Measurements from ENCODE around the gene CCDC188. TPM values are rescaled to one million over a fixed set of nuclear protein-coding genes. Genes with fewer than 3 reads are reported as not detected.

Gene CCDC188
- total RNA-seq, 2 experiments from 2014 or later = not detected

GRCh38 chr22:20167643-20168322 is 16.9 kb upstream of the CCDC188 start:
- no TSS peak for BruUV-seq (replicated peaks)
- H2AFZ ChIP-seq (ENCODE audit: low read length) = no peak overlapping the region
- H4K20me1 ChIP-seq (ENCODE audit: insufficient read depth, low read length) = no peaks in the 10 kb centered on the region
- H3K4me3 ChIP-seq (ENCODE audit: low read depth, low read length, poor library complexity, severe bottlenecking) = no peak overlapping the region
- H3K79me2 ChIP-seq (ENCODE audit: insufficient read depth, low read depth, low read length) = no peaks in the 10 kb centered on the region
- no peaks in the 10 kb centered on the region for H3K36me3 ChIP-seq (ENCODE audit: insufficient read depth, low read length)
- no peaks in the 10 kb centered on the region for H3K9me2 ChIP-seq (ENCODE audit: insufficient read depth, low read length)
- no peak overlapping the region for H3K27ac ChIP-seq (ENCODE audit: low read depth, low read length, poor library complexity, severe bottlenecking)
- no peak for DNase-seq (ENCODE audit: low spot score)
- CTCF ChIA-PET (ENCODE audit: unreplicated experiment) = no interaction called here
- H3K9me3 ChIP-seq (ENCODE audit: low read length) = no peaks in the 10 kb centered on the region
- intact Hi-C loops (cut with micrococcal nuclease; ENCODE audit: unreplicated experiment) = no loop called here
- TF ChIP-seq EZH2phosphoT487 (IDR thresholded peaks at IDR 0.05; ENCODE audit: borderline replicate concordance, low read depth, low read length) = no peak
- TF ChIP-seq CTCF (conservative IDR thresholded peaks at IDR 0.05; ENCODE audit: low read length) = no peak
- H3K4me2 ChIP-seq (ENCODE audit: low read length) = no peak overlapping the region
- H3K4me1 ChIP-seq (ENCODE audit: insufficient read depth, low read length, poor library complexity, severe bottlenecking) = no peaks in the 10 kb centered on the region
- POLR2A ChIA-PET = no interaction called here

GRCh38 chr22:20166703-20167102 is 15.8 kb upstream of the CCDC188 start:
- Histone ChIP-seq H3K36me3 (ENCODE audit: insufficient read depth, low read length) (no peaks in the 10 kb centered on the region), H3K79me2 (ENCODE audit: insufficient read depth, low read depth, low read length) (no peaks in the 10 kb centered on the region), H3K4me3 (ENCODE audit: low read depth, low read length, poor library complexity, severe bottlenecking) (no peak overlapping the region), H3K9me2 (ENCODE audit: insufficient read depth, low read length) (no peaks in the 10 kb centered on the region), H2AFZ (ENCODE audit: low read length) (no peak overlapping the region), H3K27ac (ENCODE audit: low read depth, low read length, poor library complexity, severe bottlenecking) (no peak overlapping the region), H3K4me2 (ENCODE audit: low read length) (no peak overlapping the region), H3K9me3 (ENCODE audit: low read length) (no peaks in the 10 kb centered on the region), H3K4me1 (ENCODE audit: insufficient read depth, low read length, poor library complexity, severe bottlenecking) (no peaks in the 10 kb centered on the region), H4K20me1 (ENCODE audit: insufficient read depth, low read length) (no peaks in the 10 kb centered on the region)
- DNase-seq (ENCODE audit: low spot score) = no peak
- TF ChIP-seq EZH2phosphoT487 (IDR thresholded peaks at IDR 0.05; ENCODE audit: borderline replicate concordance, low read depth, low read length) (no peak), CTCF (conservative IDR thresholded peaks at IDR 0.05; ENCODE audit: low read length) (no peak)
- intact Hi-C loops (cut with micrococcal nuclease; ENCODE audit: unreplicated experiment) = no loop called here
- no TSS peak for BruUV-seq (replicated peaks)
- CTCF ChIA-PET (ENCODE audit: unreplicated experiment) = interaction anchor here (0.5 kb wide), 1 partner anchor 20 kb away, joined by 4 read pairs; no protein-coding TSS in a partner anchor
- POLR2A ChIA-PET = no interaction called here

GRCh38 chr22:20165913-20166312 is 15.1 kb upstream of the CCDC188 start:
- Histone ChIP-seq H3K4me2 (ENCODE audit: low read length) (no peak overlapping the region), H4K20me1 (ENCODE audit: insufficient read depth, low read length) (no peaks in the 10 kb centered on the region), H3K27ac (ENCODE audit: low read depth, low read length, poor library complexity, severe bottlenecking) (no peak overlapping the region), H3K36me3 (ENCODE audit: insufficient read depth, low read length) (no peaks in the 10 kb centered on the region), H3K4me3 (ENCODE audit: low read depth, low read length, poor library complexity, severe bottlenecking) (no peak overlapping the region), H3K9me3 (ENCODE audit: low read length) (no peaks in the 10 kb centered on the region), H2AFZ (ENCODE audit: low read length) (no peak overlapping the region), H3K4me1 (ENCODE audit: insufficient read depth, low read length, poor library complexity, severe bottlenecking) (no peaks in the 10 kb centered on the region), H3K9me2 (ENCODE audit: insufficient read depth, low read length) (no peaks in the 10 kb centered on the region), H3K79me2 (ENCODE audit: insufficient read depth, low read depth, low read length) (no peaks in the 10 kb centered on the region)
- TF ChIP-seq EZH2phosphoT487 (IDR thresholded peaks at IDR 0.05; ENCODE audit: borderline replicate concordance, low read depth, low read length) (no peak), CTCF (conservative IDR thresholded peaks at IDR 0.05; ENCODE audit: low read length) (no peak)
- BruUV-seq (replicated peaks) = no TSS peak
- intact Hi-C loops (cut with micrococcal nuclease; ENCODE audit: unreplicated experiment) = no loop called here
- CTCF ChIA-PET (ENCODE audit: unreplicated experiment) = no interaction called here
- DNase-seq (ENCODE audit: low spot score) = no peak
- POLR2A ChIA-PET = no interaction called here

Measured in OCI-LY7 (cell line).